Measurements from ENCODE around the gene GHRL. TPM values are rescaled to one million over a fixed set of nuclear protein-coding genes. Genes with fewer than 3 reads are reported as not detected.

GHRL gene
- 1 to 10 TPM in 1 of 2 donors, under 1 TPM in 1; 0.54 to 3.0 TPM for total RNA-seq

- peaks cover 5 to 7% of the 10 kb centered on the region in 2 donors for H3K4me1 ChIP-seq (ENCODE audit: control insufficient read depth in 1 of 2, low read depth in 2 of 2)
- no peaks in the 10 kb centered on the region for H3K27me3 ChIP-seq (replicated peaks; ENCODE audit: insufficient read depth)
- no peak for ATAC-seq (ENCODE audit: insufficient number of reproducible peaks, low FRiP score, low read depth)
- no peak for TF ChIP-seq CTCF (IDR thresholded peaks at IDR 0.05)
- H3K4me3 ChIP-seq, result peak within 1 kb of the TSS; percentile 16
- no peaks in the 10 kb centered on the region for H3K9me3 ChIP-seq
- no peak for DNase-seq (ENCODE audit: low spot score)
- peaks cover 2% of the 10 kb centered on the region for H3K36me3 ChIP-seq
- peak within 1 kb of the TSS in 1 of 2 donors; percentile 30 for H3K27ac ChIP-seq
Measured at GRCh38 chr3:10292505-10293419, at the start of gene GHRL. GHRL (minus strand) TSS chr3:10292947; CDS start chr3:10290180, 2,767 bp downstream.

GRCh38 chr3:10341901-10342398 lies 49.2 kb upstream of the GHRL start:
- Histone ChIP-seq H3K27ac (no peak overlapping the region), H3K4me1 (ENCODE audit: control insufficient read depth in 1 of 2, low read depth in 2 of 2) (no peaks in the 10 kb centered on the region), H3K36me3 (no peaks in the 10 kb centered on the region), H3K4me3 (no peak overlapping the region), H3K27me3 (replicated peaks; ENCODE audit: insufficient read depth) (no peaks in the 10 kb centered on the region), H3K9me3 (no peaks in the 10 kb centered on the region)
- TF ChIP-seq CTCF (IDR thresholded peaks at IDR 0.05), result no peak
- no peak for ATAC-seq (ENCODE audit: insufficient number of reproducible peaks, low FRiP score, low read depth)
- DNase-seq (ENCODE audit: low spot score), result no peak

- H3K27me3 ChIP-seq (replicated peaks; ENCODE audit: insufficient read depth), result no peaks in the 10 kb centered on the region
- H3K36me3 ChIP-seq, result no peaks in the 10 kb centered on the region
- no peaks in the 10 kb centered on the region for H3K4me1 ChIP-seq (ENCODE audit: control insufficient read depth in 1 of 2, low read depth in 2 of 2)
- no peak overlapping the region for H3K4me3 ChIP-seq
- H3K9me3 ChIP-seq, result no peaks in the 10 kb centered on the region
- no peak for TF ChIP-seq CTCF (IDR thresholded peaks at IDR 0.05)
- DNase-seq (ENCODE audit: low spot score) (no peak), ATAC-seq (ENCODE audit: insufficient number of reproducible peaks, low FRiP score, low read depth) (no peak)
- H3K27ac ChIP-seq, result no peak overlapping the region
Measured at GRCh38 chr3:10340476-10340875, 47.7 kb upstream of the GHRL start.

GRCh38 chr3:10340046-10340445 lies 47.3 kb upstream of the GHRL start:
- no peak overlapping the region for H3K27ac ChIP-seq
- no peaks in the 10 kb centered on the region for H3K27me3 ChIP-seq (replicated peaks; ENCODE audit: insufficient read depth)
- DNase-seq (ENCODE audit: low spot score), result no peak
- no peaks in the 10 kb centered on the region for H3K9me3 ChIP-seq
- ATAC-seq (ENCODE audit: insufficient number of reproducible peaks, low FRiP score, low read depth), result no peak
- no peak for TF ChIP-seq CTCF (IDR thresholded peaks at IDR 0.05)
- H3K4me1 ChIP-seq (ENCODE audit: control insufficient read depth in 1 of 2, low read depth in 2 of 2), result no peaks in the 10 kb centered on the region
- no peak overlapping the region for H3K4me3 ChIP-seq
- H3K36me3 ChIP-seq, result no peaks in the 10 kb centered on the region

GRCh38 chr3:10339376-10339955 lies 46.7 kb upstream of the GHRL start:
- Histone ChIP-seq H3K27ac (no peak overlapping the region), H3K4me1 (ENCODE audit: control insufficient read depth in 1 of 2, low read depth in 2 of 2) (no peaks in the 10 kb centered on the region), H3K36me3 (no peaks in the 10 kb centered on the region), H3K9me3 (no peaks in the 10 kb centered on the region), H3K4me3 (no peak overlapping the region), H3K27me3 (replicated peaks; ENCODE audit: insufficient read depth) (no peaks in the 10 kb centered on the region)
- DNase-seq (ENCODE audit: low spot score), result no peak
- no peak for ATAC-seq (ENCODE audit: insufficient number of reproducible peaks, low FRiP score, low read depth)
- no peak for TF ChIP-seq CTCF (IDR thresholded peaks at IDR 0.05)
